GM18526 (cell line): ENCODE measurements around the gene C19orf53.
A peak's percentile ranks its signal among the peaks of the same experiment; 100 is the strongest.

Experiments
- POLR2A ChIP-seq: IDR thresholded peaks from 3 replicates; pipeline ENCODE4 v1.6.1; 2011; ENCODE audit not compliant: insufficient read length; ENCODE audit errors: extremely low read depth

C19orf53 gene

GRCh38 chr19:13774217-13775191 is at the start of gene C19orf53:
C19orf53 (plus strand) TSS chr19:13774456; CDS start chr19:13774478, 22 bp downstream.
- peak; percentile 93 for TF ChIP-seq POLR2A

- TF ChIP-seq POLR2A = no peak
Measured at GRCh38 chr19:13726323-13726722, 47.9 kb upstream of the C19orf53 start.

GRCh38 chr19:13727798-13728197 is 46.5 kb upstream of the C19orf53 start:
- no peak for TF ChIP-seq POLR2A

- TF ChIP-seq POLR2A = no peak
Measured at GRCh38 chr19:13729859-13730258, 44.4 kb upstream of the C19orf53 start.

GRCh38 chr19:13731147-13731964 is 42.9 kb upstream of the C19orf53 start:
- TF ChIP-seq POLR2A = peak; percentile 85

- no peak for TF ChIP-seq POLR2A
Measured at GRCh38 chr19:13732337-13732736, 41.9 kb upstream of the C19orf53 start.

- no peak for TF ChIP-seq POLR2A
Measured at GRCh38 chr19:13734751-13735150, 39.5 kb upstream of the C19orf53 start.

GRCh38 chr19:13738073-13738472 is 36.2 kb upstream of the C19orf53 start:
- no peak for TF ChIP-seq POLR2A

- no peak for TF ChIP-seq POLR2A
Measured at GRCh38 chr19:13741893-13742292, 32.4 kb upstream of the C19orf53 start.

- no peak for TF ChIP-seq POLR2A
Measured at GRCh38 chr19:13742756-13743155, 31.5 kb upstream of the C19orf53 start.

GRCh38 chr19:13744174-13744573 is 30.1 kb upstream of the C19orf53 start:
- no peak for TF ChIP-seq POLR2A

- no peak for TF ChIP-seq POLR2A
Measured at GRCh38 chr19:13747098-13747453, 27.2 kb upstream of the C19orf53 start.

- no peak for TF ChIP-seq POLR2A
Measured at GRCh38 chr19:13748169-13748828, 26.0 kb upstream of the C19orf53 start.

GRCh38 chr19:13751436-13751835 is 22.8 kb upstream of the C19orf53 start:
- TF ChIP-seq POLR2A = no peak

GRCh38 chr19:13756210-13756609 is 18.0 kb upstream of the C19orf53 start:
- TF ChIP-seq POLR2A = no peak
